Fibroblast of lung (primary cell): ENCODE measurements around the gene RSPH9.

Experiments
- CTCF ChIP-seq, 2 donors: IDR thresholded peaks in 1 of 2; conservative IDR thresholded peaks in 1 of 2; 1 replicate in 1 of 2; 2 replicates in 1 of 2; pipeline ENCODE4 v1.5.1; 2011 to 2012; ENCODE audit warnings: low read length in 2 of 2, control low read depth in 1 of 2, inconsistent platforms in 1 of 2, low read depth in 1 of 2, mild to moderate bottlenecking in 1 of 2
- EZH2 ChIP-seq: IDR thresholded peaks from 2 replicates; pipeline ENCODE4 v1.5.1; 2012; ENCODE audit warnings: low read length, control low read depth, mild to moderate bottlenecking; ENCODE audit errors: missing control alignments

- no peak for TF ChIP-seq CTCF (conservative IDR thresholded peaks at IDR 0.05 in 1 of 2, IDR thresholded peaks at IDR 0.05 in 1 of 2; ENCODE audit: low read depth in 1 of 2, low read length in 2 of 2)
- no peak for TF ChIP-seq EZH2
Measured at GRCh38 chr6:43610431-43610830, 34.4 kb upstream of the RSPH9 start.
